Hepatocyte (in vitro differentiated cells): ENCODE data around the gene ZNF92. TPM values are rescaled to one million over a fixed set of nuclear protein-coding genes. Genes with fewer than 3 reads are reported as not detected.

Source experiments
- DNase-seq: peaks from one replicate; pipeline ENCODE4 v3.0.0-alpha.2; 2016; ENCODE audit warnings: low spot score
- H2AFZ ChIP-seq: fragments of 200-600 bp; sonication (generic); 2 replicates; pipeline ENCODE4 v1.6.0; 2016; ENCODE audit warnings: antibody characterized with exemption, mild to moderate bottlenecking
- H3K27ac ChIP-seq: fragments of 200-600 bp; sonication (generic); 2 replicates; pipeline ENCODE4 v1.5.1; 2016; ENCODE audit warnings: mild to moderate bottlenecking
- H3K27me3 ChIP-seq: fragments of 200-600 bp; sonication (generic); 2 replicates; pipeline ENCODE4 v1.6.1; 2016
- H3K36me3 ChIP-seq: fragments of 200-600 bp; sonication (generic); replicated peaks from 2 replicates; pipeline ENCODE4 v1.5.1; 2016; ENCODE audit warnings: low read depth; ENCODE audit not compliant: insufficient read depth
- H3K4me1 ChIP-seq: fragments of 200-600 bp; sonication (generic); 2 replicates; pipeline ENCODE4 v1.5.1; 2016; ENCODE audit warnings: mild to moderate bottlenecking, moderate library complexity; ENCODE audit not compliant: insufficient read depth
- H3K4me2 ChIP-seq: fragments of 200-600 bp; sonication (generic); 2 replicates; pipeline ENCODE4 v1.6.0; 2016
- H3K4me3 ChIP-seq: fragments of 200-600 bp; sonication (generic); 2 replicates; pipeline ENCODE4 v1.5.1; 2016; ENCODE audit warnings: mild to moderate bottlenecking
- H3K79me2 ChIP-seq: fragments of 200-600 bp; sonication (generic); 2 replicates; pipeline ENCODE4 v1.6.0; 2017; ENCODE audit warnings: mild to moderate bottlenecking
- H3K9me2 ChIP-seq: fragments of 200-600 bp; sonication (generic); replicated peaks from 2 replicates; pipeline ENCODE4 v1.6.0; 2017; ENCODE audit warnings: mild to moderate bottlenecking; ENCODE audit not compliant: insufficient read depth
- H3K9me3 ChIP-seq: fragments of 200-600 bp; sonication (generic); 2 replicates; pipeline ENCODE4 v1.5.1; 2016; ENCODE audit warnings: low read depth, mild to moderate bottlenecking
- H4K20me1 ChIP-seq: fragments of 200-600 bp; sonication (generic); 2 replicates; pipeline ENCODE4 v1.6.0; 2016; ENCODE audit warnings: mild to moderate bottlenecking; ENCODE audit not compliant: insufficient read depth, poor library complexity, severe bottlenecking
- EZH2 ChIP-seq: fragments of 200-600 bp; sonication (generic); IDR thresholded peaks from 2 replicates; pipeline ENCODE4 v1.6.1; 2016; ENCODE audit warnings: antibody characterized with exemption, mild to moderate bottlenecking, borderline replicate concordance
- EZH2phosphoT487 ChIP-seq: fragments of 200-600 bp; sonication (generic); IDR thresholded peaks from one replicate; pipeline ENCODE4 v1.6.1; 2018; ENCODE audit warnings: antibody characterized with exemption, mild to moderate bottlenecking, low read depth, moderate library complexity; ENCODE audit not compliant: unreplicated experiment, severe bottlenecking
- WGBS: methylation state at CpG from one replicate; pipeline ENCODE4 v1.1.6; 2016; ENCODE audit warnings: low lambda C conversion rate; ENCODE audit errors: missing lambda C conversion rate; 5-methylcytosine and 5-hydroxymethylcytosine counted together
- polyA plus RNA-seq: library from polyadenylated mRNA; unstranded; fragments of >200 nt; fragmentation: Nextera tagmentation; extraction: Ambion mirVana; gene quantifications from 2 replicates; pipeline ENCODE4 v1.2.1, GENCODE V29; 2016
- total RNA-seq: library from RNA; depleted of rRNA; stranded (reverse); fragments of >200 nt; gene quantifications from 2 replicates; pipeline ENCODE4 v1.2.3, GENCODE V29; 2014
- TF ChIP-seq, protein P1 (sequence below): fragments of 200-600 bp; sonication (generic); IDR thresholded peaks from 2 replicates; pipeline ENCODE4 v1.5.1; 2016; ENCODE audit warnings: antibody characterized with exemption, mild to moderate bottlenecking; ENCODE audit not compliant: poor library complexity

Gene ZNF92
- total and polyA plus RNA-seq, 2 experiments from 2014 or later = 3.0 to 11.3 TPM

DNA sequence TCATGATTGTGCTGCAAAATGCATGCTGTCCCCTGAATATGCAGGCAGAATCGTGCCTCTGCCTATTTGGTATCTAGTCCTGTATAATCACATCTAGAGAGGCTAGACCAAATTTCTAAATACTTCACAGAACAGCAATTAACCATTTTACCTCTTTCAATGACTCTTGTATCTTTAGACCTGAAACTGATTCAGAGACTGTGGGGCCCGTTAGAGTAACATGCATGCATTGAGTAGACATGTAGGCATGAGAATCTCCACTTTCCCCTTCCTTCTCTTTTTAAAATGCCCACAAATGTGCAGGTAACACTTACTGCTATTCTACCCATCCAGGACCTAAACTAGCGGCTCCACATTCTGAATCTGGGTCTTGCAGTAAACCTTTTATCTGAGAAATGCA lies 8.8 kb downstream of the ZNF92 start:
- H2AFZ ChIP-seq = no peak overlapping the region
- peaks cover 5% of the 10 kb centered on the region for H3K4me1 ChIP-seq
- H3K79me2 ChIP-seq = peaks cover 94% of the 10 kb centered on the region
- no peak for DNase-seq
- H3K9me2 ChIP-seq = no peaks in the 10 kb centered on the region
- H3K36me3 ChIP-seq = peaks cover 4% of the 10 kb centered on the region
- TF ChIP-seq, protein P1, sequence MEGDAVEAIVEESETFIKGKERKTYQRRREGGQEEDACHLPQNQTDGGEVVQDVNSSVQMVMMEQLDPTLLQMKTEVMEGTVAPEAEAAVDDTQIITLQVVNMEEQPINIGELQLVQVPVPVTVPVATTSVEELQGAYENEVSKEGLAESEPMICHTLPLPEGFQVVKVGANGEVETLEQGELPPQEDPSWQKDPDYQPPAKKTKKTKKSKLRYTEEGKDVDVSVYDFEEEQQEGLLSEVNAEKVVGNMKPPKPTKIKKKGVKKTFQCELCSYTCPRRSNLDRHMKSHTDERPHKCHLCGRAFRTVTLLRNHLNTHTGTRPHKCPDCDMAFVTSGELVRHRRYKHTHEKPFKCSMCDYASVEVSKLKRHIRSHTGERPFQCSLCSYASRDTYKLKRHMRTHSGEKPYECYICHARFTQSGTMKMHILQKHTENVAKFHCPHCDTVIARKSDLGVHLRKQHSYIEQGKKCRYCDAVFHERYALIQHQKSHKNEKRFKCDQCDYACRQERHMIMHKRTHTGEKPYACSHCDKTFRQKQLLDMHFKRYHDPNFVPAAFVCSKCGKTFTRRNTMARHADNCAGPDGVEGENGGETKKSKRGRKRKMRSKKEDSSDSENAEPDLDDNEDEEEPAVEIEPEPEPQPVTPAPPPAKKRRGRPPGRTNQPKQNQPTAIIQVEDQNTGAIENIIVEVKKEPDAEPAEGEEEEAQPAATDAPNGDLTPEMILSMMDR = no peak
- no peak for TF ChIP-seq EZH2phosphoT487
- no peak for TF ChIP-seq EZH2
- H3K9me3 ChIP-seq = no peaks in the 10 kb centered on the region
- H3K27me3 ChIP-seq = no peaks in the 10 kb centered on the region
- WGBS = 88% methylated on average over 3 of the region's 3 CpGs
- H4K20me1 ChIP-seq = peaks cover 51% of the 10 kb centered on the region
- no peak overlapping the region for H3K4me3 ChIP-seq
- H3K27ac ChIP-seq = no peak overlapping the region
- no peak overlapping the region for H3K4me2 ChIP-seq

DNA sequence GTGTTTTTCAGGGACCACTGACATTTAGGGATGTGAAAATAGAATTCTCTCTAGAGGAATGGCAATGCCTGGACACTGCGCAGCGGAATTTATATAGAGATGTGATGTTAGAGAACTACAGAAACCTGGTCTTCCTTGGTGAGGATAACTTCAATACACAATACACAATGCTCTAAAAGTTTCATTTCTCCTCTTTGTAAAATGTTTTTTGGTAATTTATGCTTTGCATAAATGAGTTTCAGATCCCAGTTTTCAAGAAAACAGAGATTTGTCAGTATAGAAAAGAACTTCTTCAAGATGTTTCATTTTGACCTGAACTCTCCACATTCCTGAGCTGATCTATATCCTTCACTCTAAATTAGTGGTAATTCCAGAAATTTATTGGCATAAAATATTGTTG lies 14.2 kb downstream of the ZNF92 start:
- Histone ChIP-seq H4K20me1 (peaks cover 22% of the 10 kb centered on the region), H3K4me1 (peaks cover 5% of the 10 kb centered on the region), H3K36me3 (peaks cover 4% of the 10 kb centered on the region), H3K9me2 (no peaks in the 10 kb centered on the region), H3K9me3 (no peaks in the 10 kb centered on the region), H3K4me3 (no peak overlapping the region), H3K27me3 (no peaks in the 10 kb centered on the region), H2AFZ (no peak overlapping the region), H3K79me2 (peaks cover 78% of the 10 kb centered on the region), H3K4me2 (no peak overlapping the region), H3K27ac (no peak overlapping the region)
- DNase-seq = no peak
- WGBS = 98% methylated on average over 2 of the region's 2 CpGs
- TF ChIP-seq, protein P1 = no peak
- no peak for TF ChIP-seq EZH2phosphoT487
- TF ChIP-seq EZH2 = no peak

DNA sequence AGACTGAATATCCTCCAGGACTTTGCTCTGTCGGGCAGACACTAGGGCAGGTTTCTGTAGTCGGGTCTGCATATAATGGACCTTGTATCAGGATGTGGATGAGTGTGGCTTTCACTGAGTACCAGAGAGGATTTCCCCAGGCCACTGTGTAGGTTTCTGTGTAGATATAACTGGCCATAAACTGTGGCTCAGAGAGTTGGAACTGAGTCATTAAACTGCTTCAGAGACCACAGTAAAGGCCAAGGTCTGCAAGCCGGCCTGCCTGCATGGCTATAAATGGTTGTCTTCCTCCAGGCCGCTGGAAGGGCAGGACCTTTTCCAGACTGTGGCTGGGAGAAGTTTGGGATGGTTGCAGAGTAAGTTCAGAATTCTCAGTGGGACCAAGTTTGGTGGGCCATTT lies 16.9 kb downstream of the ZNF92 start:
- peaks cover 68% of the 10 kb centered on the region for H3K79me2 ChIP-seq
- H3K4me2 ChIP-seq = no peak overlapping the region

More for the DNA sequence above, 16.9 kb downstream of the ZNF92 start:
- peak; percentile 49 for DNase-seq
- WGBS = 74% methylated on average over 4 of the region's 4 CpGs
- Histone ChIP-seq H3K9me3 (no peaks in the 10 kb centered on the region), H3K9me2 (no peaks in the 10 kb centered on the region), H3K27me3 (no peaks in the 10 kb centered on the region), H3K27ac (peak overlapping the region; percentile 32), H3K36me3 (no peaks in the 10 kb centered on the region), H3K4me1 (no peaks in the 10 kb centered on the region), H4K20me1 (no peaks in the 10 kb centered on the region), H2AFZ (no peak overlapping the region), H3K4me3 (no peak overlapping the region)
- TF ChIP-seq, protein P1 = no peak
- TF ChIP-seq EZH2 (no peak), EZH2phosphoT487 (no peak)
